Ovary (tissue), 9 donors: ENCODE data around the gene RABGAP1L. TPM values are rescaled to one million over a fixed set of nuclear protein-coding genes. Genes with fewer than 3 reads are reported as not detected.

Experiments used
- DNase-seq, 5 donors: peaks; one replicate each; pipeline ENCODE4 v3.0.0-alpha.2; 2019 to 2020
- H3K27ac ChIP-seq, 2 donors: fragments of 200-600 bp; one replicate each; pipeline versions ENCODE4 v1.5.1 to v1.8.0; 2019 to 2022
- H3K27me3 ChIP-seq: fragments of 200-600 bp; one replicate; pipeline ENCODE4 v1.8.0; 2022
- H3K36me3 ChIP-seq: fragments of 200-600 bp; sonication (generic); one replicate; pipeline ENCODE4 v1.5.1; 2019
- H3K4me1 ChIP-seq: one replicate; pipeline ENCODE4 v1.8.1; 2013; ENCODE audit warnings: mild to moderate bottlenecking, moderate library complexity; ENCODE audit not compliant: insufficient read depth
- H3K4me3 ChIP-seq: fragments of 200-600 bp; sonication (generic); one replicate; pipeline ENCODE4 v1.5.1; 2017
- H3K9me3 ChIP-seq, 2 donors: fragments of 200-600 bp in 1 of 2; sonication (generic) in 1 of 2; one replicate each; pipeline versions ENCODE4 v1.5.1 to v1.8.1; 2013 to 2019; ENCODE audit warnings: mild to moderate bottlenecking in 1 of 2, moderate library complexity in 1 of 2
- EP300 ChIP-seq: sonication (generic); formaldehyde crosslinking; IDR thresholded peaks from one replicate; pipeline ENCODE4 v1.6.1; 2017; ENCODE audit warnings: antibody characterized with exemption
- POLR2A ChIP-seq: fragments of 450-650 bp; IDR thresholded peaks from one replicate; pipeline ENCODE4 v1.6.1; 2017; ENCODE audit warnings: antibody characterized with exemption, mild to moderate bottlenecking, moderate library complexity
- WGBS, 3 donors: extraction: QIAGEN DNeasy Blood & Tissue Kit in 1 of 3; methylation state at CpG; one replicate each; pipeline versions ENCODE4 v1.1.5 to v1.1.7; 2013 to 2017; 5-methylcytosine and 5-hydroxymethylcytosine counted together
- intact Hi-C, 4 donors: fragments of 100-400 bp; cut with DNase I; formaldehyde crosslinking; loops; one replicate each; pipeline versions ENCODE4 v1.11.0 to v1.15.1; 2022 to 2023
- polyA plus RNA-seq, 2 donors: library from polyadenylated mRNA; stranded (reverse); fragments of 200-250 nt in 1 of 2; fragments of 350-450 nt in 1 of 2; fragmentation: Illumina TruSeq in 1 of 2; extraction: RNeasy Lipid Tissue Mini Kit (QIAGEN cat#74804) in 1 of 2; gene quantifications; one replicate each; pipeline ENCODE4 v1.2.3, GENCODE V29; 2013 to 2014
- total RNA-seq, 7 donors: library from RNA; depleted of rRNA in 2 of 7; stranded (reverse); fragments of >200 nt in 2 of 7; fragmentation: NEBNext Ultra II Directional in 3 of 7; extraction: Animal tissue kit (Norgen Biotek cat#: 25700) in 3 of 7; gene quantifications; one replicate each; pipeline versions ENCODE4 v1.1.0 to v1.2.4, GENCODE V29; 2016 to 2023
- TF ChIP-seq, protein P1 (sequence below), 3 donors: fragments of 450-650 bp in 2 of 3; fragments of 200-600 bp in 1 of 3; IDR thresholded peaks; one replicate each; pipeline versions ENCODE4 v1.5.1 to v1.8.0; 2016 to 2022; ENCODE audit warnings: antibody characterized with exemption in 3 of 3, mild to moderate bottlenecking in 1 of 3
- donor health status: DM: no; HTN: no; CAD: no; lungs with moderate emphysema.
- donor health status: DM: no; HTN: no; CAD: no.
- donor health status: Bipolar disorder and iron deficiency.
- donor health status: DM: yes; HTN: yes; CAD: no.
- donor health status: DM: no; HTN: no; CAD: no.
- donor health status: DM: yes; HTN: yes; CAD: no.

The RABGAP1L gene
- total and polyA plus RNA-seq, 9 donors: 17.1 to 56.5 (median 43.6) TPM

DNA sequence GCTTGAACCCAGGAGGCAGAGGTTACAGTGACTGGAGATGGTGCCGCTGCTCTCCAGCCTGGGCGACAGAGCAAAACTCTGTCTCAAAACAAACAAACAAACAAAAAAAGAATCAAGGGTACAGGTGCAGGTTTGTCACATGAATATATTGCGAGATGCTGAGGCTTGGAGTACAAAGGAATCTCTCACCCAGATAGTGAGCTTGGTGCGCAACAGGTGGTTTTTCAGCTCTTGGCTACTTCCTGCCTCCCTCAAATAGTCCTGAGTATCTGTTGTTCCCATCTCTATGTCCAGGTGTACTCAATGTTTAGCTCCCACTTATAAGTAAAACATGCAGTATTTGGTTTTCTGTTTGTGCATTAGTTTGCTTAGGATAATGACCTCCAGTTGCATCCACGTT, 666.5 kb downstream of the RABGAP1L start:
- Histone ChIP-seq H3K9me3 (no peaks in the 10 kb centered on the region), H3K36me3 (no peaks in the 10 kb centered on the region), H3K4me3 (no peak overlapping the region), H3K4me1 (no peaks in the 10 kb centered on the region), H3K27ac (no peak overlapping the region), H3K27me3 (no peaks in the 10 kb centered on the region)
- no peak for TF ChIP-seq POLR2A
- 87 to 93% (median 87%) methylated on average over 5 of the region's 5 CpGs for WGBS, 3 donors
- intact Hi-C loops: no loop called here
- no peak for DNase-seq

DNA sequence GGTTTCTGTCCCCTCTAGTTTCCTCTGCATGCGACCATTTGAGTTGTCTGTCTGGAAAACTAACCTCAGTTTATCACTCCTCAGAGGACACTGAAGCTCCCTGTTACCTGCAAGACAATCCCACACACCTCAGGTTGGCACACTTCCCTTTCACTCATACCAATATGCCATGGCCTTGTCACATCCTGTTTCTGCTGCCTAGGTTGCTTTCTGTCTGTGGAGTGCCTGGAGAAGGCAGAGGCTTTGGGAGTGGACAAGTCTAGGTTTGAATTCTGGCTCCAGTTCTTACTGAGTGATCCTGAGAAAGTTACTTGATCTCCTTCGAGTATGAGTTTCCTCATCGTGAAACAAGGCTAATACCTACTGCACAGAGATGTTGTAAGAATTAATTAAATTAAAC, 668.9 kb downstream of the RABGAP1L start:
- H3K4me1 ChIP-seq: no peaks in the 10 kb centered on the region

GRCh38 chr1:174829990-174830389, 670.7 kb downstream of the RABGAP1L start:
- TF ChIP-seq EP300: no peak
- TF ChIP-seq, protein P1, sequence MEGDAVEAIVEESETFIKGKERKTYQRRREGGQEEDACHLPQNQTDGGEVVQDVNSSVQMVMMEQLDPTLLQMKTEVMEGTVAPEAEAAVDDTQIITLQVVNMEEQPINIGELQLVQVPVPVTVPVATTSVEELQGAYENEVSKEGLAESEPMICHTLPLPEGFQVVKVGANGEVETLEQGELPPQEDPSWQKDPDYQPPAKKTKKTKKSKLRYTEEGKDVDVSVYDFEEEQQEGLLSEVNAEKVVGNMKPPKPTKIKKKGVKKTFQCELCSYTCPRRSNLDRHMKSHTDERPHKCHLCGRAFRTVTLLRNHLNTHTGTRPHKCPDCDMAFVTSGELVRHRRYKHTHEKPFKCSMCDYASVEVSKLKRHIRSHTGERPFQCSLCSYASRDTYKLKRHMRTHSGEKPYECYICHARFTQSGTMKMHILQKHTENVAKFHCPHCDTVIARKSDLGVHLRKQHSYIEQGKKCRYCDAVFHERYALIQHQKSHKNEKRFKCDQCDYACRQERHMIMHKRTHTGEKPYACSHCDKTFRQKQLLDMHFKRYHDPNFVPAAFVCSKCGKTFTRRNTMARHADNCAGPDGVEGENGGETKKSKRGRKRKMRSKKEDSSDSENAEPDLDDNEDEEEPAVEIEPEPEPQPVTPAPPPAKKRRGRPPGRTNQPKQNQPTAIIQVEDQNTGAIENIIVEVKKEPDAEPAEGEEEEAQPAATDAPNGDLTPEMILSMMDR (IDR thresholded peaks at IDR 0.05): no peak
- TF ChIP-seq POLR2A: no peak
- no peaks in the 10 kb centered on the region for H3K9me3 ChIP-seq
- 86 to 96% (median 96%) methylated on average over 1 of the region's 1 CpG for WGBS, 3 donors
- no peak for DNase-seq
- no peaks in the 10 kb centered on the region for H3K27me3 ChIP-seq
- intact Hi-C loops: no loop called here
- H3K27ac ChIP-seq: no peak overlapping the region
- H3K4me1 ChIP-seq: no peaks in the 10 kb centered on the region
- H3K4me3 ChIP-seq: no peak overlapping the region
- H3K36me3 ChIP-seq: no peaks in the 10 kb centered on the region

More for the DNA sequence above, 668.9 kb downstream of the RABGAP1L start:
- H3K27me3 ChIP-seq: no peaks in the 10 kb centered on the region
- no peak for TF ChIP-seq EP300
- TF ChIP-seq POLR2A: no peak
- TF ChIP-seq, protein P1 (IDR thresholded peaks at IDR 0.05): no peak
- no peak for DNase-seq
- intact Hi-C loops: no loop called here
- H3K27ac ChIP-seq: no peak overlapping the region
- H3K9me3 ChIP-seq: no peaks in the 10 kb centered on the region
- no peak overlapping the region for H3K4me3 ChIP-seq
- H3K36me3 ChIP-seq: no peaks in the 10 kb centered on the region
- 90 to 95% (median 94%) methylated on average over 3 of the region's 3 CpGs for WGBS, 3 donors

- Histone ChIP-seq H3K27ac (no peak overlapping the region), H3K4me3 (no peak overlapping the region), H3K27me3 (no peaks in the 10 kb centered on the region), H3K9me3 (no peaks in the 10 kb centered on the region), H3K36me3 (no peaks in the 10 kb centered on the region), H3K4me1 (no peaks in the 10 kb centered on the region)
- no peak for DNase-seq
- intact Hi-C loops: no loop called here
- TF ChIP-seq POLR2A (no peak), EP300 (no peak)
- TF ChIP-seq, protein P1 (IDR thresholded peaks at IDR 0.05): no peak
- WGBS, 3 donors: 91 to 97% (median 95%) methylated on average over 4 of the region's 4 CpGs
Observed at GRCh38 chr1:174836543-174836942, 677.2 kb downstream of the RABGAP1L start.

GRCh38 chr1:174837386-174837785, 678.1 kb downstream of the RABGAP1L start:
- TF ChIP-seq EP300 (no peak), POLR2A (no peak)
- TF ChIP-seq, protein P1 (IDR thresholded peaks at IDR 0.05): no peak
- DNase-seq: no peak
- intact Hi-C loops: no loop called here
- no peaks in the 10 kb centered on the region for H3K9me3 ChIP-seq
- H3K27ac ChIP-seq: no peak overlapping the region
- H3K4me3 ChIP-seq: no peak overlapping the region
- H3K27me3 ChIP-seq: no peaks in the 10 kb centered on the region
- no peaks in the 10 kb centered on the region for H3K4me1 ChIP-seq
- no peaks in the 10 kb centered on the region for H3K36me3 ChIP-seq
